ENCODE measurements around the gene C21orf58. TPM values are rescaled to one million over a fixed set of nuclear protein-coding genes. Genes with fewer than 3 reads are reported as not detected.
"Not testable (repeated sequence)": the region's sequence is repeated elsewhere in the genome, so short reads cannot be mapped to it uniquely, and the experiment has no call there.

C21orf58 gene
- polyA plus RNA-seq, 3 donors: 0.89 to 3.8 (median 1.4) TPM

DNA sequence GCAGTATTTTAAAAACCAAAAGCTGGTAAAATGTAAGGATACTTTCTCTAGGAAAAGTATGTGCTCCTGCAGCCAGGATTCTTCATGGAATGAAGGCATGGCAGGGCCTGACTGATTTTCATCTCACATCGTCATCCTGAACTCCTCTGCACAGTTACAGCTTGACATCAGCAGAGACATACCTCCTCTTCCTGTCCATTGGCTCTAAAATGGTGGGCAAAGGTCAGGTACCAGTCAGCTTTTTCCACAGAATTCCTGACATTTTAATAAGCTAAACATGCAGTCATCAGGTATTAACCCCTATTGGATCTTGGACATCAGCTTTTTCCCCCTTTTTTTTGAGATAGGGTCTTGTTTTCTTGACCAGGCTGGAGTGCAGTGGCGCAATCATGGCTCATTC is 6.1 kb upstream of the C21orf58 start:
- WGBS, 3 donors: 91 to 94% (median 94%) methylated on average over 2 of the region's 2 CpGs
- H3K27ac ChIP-seq (ENCODE audit: low read depth, low read length): no peak overlapping the region

DNA sequence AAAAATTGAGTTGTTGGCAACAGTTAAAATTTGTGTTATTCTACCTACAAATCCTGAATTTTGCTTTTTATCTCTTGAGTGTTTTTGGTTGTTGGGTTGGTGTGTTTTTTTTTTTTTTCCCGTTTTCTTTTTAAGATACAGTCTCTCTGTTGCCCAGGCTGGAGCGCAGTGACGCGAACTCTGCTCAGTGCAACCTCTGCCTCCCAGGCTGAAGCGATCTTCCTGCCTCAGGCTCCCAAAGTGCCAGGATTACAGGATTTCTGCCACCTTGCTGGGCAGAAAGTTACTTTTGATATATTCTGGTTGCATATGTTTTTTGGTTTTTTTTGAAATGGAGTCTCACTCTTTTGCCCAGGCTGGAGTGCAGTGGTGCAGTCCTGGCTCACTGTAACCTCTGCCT is 4.5 kb upstream of the C21orf58 start:
- H3K27ac ChIP-seq (ENCODE audit: low read depth, low read length): no peak overlapping the region
- WGBS, 3 donors: 78 to 80% (median 79%) methylated on average over 5 of the region's 5 CpGs

GRCh38 chr21:46327711-46328110 is 4.0 kb upstream of the C21orf58 start:
- WGBS, 3 donors: 69 to 96% (median 80%) methylated on average over 4 of the region's 4 CpGs
- H3K27ac ChIP-seq (ENCODE audit: low read depth, low read length): no peak overlapping the region

GRCh38 chr21:46326110-46326703 is 2.5 kb upstream of the C21orf58 start:
- WGBS, 3 donors: 82 to 95% (median 93%) methylated on average over 15 of the region's 15 CpGs
- H3K27ac ChIP-seq (ENCODE audit: low read depth, low read length): no peak overlapping the region

DNA sequence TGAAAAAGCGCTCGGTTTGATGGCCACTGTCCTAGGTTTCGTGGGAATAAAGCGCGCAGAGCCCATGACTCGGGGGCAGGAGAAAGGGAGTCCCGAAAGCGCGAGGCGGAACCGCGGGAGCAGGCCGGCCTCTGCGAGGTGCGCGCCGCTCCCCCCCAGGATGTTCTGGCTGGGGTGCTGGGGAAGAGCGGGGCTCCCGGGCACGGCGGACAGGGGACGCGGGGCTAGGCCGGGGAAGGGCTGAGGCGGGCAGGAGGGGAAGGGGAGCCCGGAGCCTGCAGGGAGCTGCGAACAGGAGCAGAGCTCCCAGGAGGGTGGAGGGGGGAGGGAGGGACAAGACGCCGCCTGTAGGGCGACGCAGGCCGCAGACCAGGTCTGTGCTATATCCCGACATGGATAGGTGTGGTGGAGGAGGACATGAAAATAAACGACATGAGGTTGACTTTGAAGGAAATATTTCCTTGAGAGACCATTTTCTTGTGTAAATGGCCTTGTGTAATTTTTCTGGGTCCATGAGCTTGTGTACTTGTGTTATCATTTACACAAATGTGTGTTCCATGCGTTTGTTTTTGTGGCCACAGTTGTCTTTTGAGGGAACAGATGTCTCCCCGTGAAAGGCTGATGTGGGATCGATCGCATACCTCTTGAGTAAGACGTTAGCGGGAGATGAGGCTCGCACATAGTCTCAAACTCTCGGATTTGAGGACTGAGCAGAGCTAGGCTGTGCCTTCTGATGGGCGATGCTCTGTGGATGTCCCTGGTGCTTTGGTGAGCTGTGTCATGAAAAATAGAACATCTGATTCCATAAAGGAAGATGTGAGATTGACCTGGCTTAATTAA is 1.6 kb upstream of the C21orf58 start:
- 8 to 10% (median 9%) methylated on average over 42 of the region's 43 CpGs for WGBS, 3 donors
- no peak overlapping the region for H3K27ac ChIP-seq (ENCODE audit: low read depth, low read length)

DNA sequence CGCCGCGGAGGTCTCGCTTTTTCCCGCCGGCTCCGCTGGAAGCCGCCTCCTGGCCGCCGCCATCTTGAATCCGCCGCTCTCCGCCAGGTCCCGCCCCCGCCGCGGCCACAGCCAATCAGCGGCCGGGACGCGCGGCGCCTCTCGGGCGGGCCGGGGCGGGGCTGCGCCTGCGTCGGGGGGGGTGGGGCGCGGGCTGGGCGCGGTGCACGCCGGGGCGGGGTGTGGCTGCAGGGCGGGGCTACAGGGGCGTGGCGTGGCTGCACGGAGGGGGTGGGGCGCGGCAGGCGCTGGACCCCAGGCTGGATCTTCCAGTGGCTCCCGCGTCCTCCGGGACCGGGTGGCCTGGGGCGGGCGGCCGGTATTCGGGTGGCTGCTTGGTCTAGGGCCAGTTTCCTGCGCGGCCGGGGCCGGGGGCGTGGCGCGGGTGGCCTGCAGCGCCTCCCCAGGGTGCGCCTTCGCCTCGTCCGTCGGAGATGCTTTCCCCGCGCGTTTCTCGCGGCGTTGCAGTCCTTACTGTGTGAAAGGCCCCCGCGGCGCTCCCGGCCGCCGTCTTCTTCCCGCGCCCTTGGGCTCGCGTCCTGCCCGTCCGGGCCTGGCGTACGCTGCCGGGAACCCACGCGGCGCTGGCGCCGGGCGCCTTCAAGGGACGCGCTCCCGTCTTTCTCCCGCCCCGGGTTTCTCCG is 861 bp upstream of the C21orf58 start:
- WGBS, 3 donors: 0 to 1% (median 0%) methylated on average over 68 to 97 of the region's 98 CpGs

DNA sequence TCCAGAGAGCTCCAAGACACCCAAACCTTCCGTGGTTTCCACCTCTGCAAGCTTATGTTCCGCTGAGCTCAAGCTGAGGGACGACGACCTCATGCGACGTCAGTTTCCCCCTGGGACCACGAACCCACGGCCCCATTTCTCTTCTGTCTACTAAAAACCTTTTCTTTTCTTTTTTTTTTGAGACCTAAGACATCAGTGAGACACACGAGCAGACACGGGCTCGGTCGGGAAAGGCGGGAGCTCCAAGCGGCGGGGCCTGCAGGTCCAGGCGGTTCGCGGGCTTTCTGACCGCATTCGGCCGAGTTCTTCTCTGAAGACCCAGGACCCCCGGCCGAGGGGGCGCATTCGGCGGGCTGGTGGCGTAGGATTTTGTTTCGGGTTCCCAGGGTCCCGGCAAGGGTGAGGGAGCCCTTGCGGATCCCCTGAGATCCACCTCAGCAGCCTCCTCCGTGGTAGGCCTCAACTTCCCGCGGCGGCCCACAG is 402 bp downstream of the C21orf58 start:
- WGBS, 3 donors: 0 to 1% (median 0%) methylated on average over 34 of the region's 34 CpGs

More for the DNA sequence above, 861 bp upstream of the C21orf58 start:
- no peak overlapping the region for H3K27ac ChIP-seq (ENCODE audit: low read depth, low read length)

DNA sequence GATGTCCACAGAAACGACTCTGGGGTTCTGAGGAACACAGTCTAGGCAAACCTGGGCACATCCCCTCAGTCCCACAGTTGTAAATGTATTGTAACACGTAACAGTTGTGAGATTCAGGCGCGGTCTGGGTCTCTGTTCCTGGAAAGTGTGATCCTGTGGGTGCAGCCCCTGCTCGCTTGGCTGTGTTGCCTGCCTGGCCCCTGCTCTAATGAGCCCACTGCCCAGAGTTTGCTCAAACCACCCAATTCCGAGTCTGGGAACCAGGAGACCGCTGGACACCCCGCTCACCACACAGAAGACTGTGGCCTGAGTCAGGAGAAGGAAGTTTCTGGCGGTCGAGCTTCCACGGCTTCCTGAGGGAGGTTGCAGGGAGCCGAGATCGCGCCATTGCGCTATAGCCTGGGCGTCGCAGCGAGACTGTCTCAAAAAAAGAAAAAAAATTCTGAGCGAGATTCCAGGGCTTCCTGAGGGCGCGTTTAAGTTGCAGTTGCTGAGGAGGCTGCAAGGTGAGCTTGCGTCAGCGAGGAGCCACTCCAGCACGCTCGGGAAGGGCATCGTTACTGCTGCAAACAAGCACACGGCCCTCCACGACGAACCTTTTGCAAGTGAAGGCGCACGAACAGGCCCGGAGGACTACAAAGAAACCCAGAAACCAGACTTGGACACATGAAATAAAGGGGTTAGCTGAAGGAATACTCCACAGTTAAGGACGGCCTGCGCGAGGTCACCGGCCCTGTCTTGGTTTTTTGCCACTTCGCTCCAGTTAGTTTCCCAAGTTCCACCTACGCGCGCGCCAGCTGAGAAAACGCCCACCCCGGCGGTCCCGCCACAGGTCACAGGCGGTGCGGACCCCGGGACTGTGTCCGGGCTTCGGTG is 1.1 kb downstream of the C21orf58 start:
- H3K27ac ChIP-seq (ENCODE audit: low read depth, low read length): no peak overlapping the region
- WGBS, 3 donors: 4 to 7% (median 5%) methylated on average over 50 of the region's 50 CpGs

More for the DNA sequence above, 402 bp downstream of the C21orf58 start:
- H3K27ac ChIP-seq (ENCODE audit: low read depth, low read length): no peak overlapping the region

DNA sequence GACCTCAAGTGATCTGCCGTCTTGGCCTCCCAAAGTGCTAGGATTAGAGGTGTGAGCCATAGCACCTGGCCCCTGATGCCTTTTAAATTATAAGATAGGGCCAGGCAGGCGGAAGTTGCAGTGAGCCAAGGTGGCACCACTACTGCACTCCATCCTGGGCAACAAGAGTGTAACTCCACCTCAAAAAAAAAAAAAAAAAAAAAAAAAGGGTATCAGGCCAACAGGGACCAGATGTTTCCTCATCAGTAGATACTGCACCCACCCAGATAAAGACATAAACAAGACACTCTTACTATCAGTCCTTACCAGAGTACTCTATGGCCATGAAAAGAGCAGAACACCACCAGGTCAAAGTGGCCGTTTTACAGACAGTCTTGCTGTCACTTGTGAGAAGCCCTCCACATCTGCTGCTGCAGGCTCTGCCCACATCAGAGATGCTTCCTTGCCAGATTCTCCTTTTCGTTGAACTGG is 3.3 kb downstream of the C21orf58 start:
- H3K27ac ChIP-seq (ENCODE audit: low read depth, low read length): no peak overlapping the region
- WGBS, 3 donors: 41 to 73% (median 54%) methylated on average over 4 of the region's 4 CpGs

GRCh38 chr21:46319186-46319585 is 4.5 kb downstream of the C21orf58 start:
- no peak overlapping the region for H3K27ac ChIP-seq (ENCODE audit: low read depth, low read length)
- 91 to 92% (median 91%) methylated on average over 7 of the region's 7 CpGs for WGBS, 3 donors

DNA sequence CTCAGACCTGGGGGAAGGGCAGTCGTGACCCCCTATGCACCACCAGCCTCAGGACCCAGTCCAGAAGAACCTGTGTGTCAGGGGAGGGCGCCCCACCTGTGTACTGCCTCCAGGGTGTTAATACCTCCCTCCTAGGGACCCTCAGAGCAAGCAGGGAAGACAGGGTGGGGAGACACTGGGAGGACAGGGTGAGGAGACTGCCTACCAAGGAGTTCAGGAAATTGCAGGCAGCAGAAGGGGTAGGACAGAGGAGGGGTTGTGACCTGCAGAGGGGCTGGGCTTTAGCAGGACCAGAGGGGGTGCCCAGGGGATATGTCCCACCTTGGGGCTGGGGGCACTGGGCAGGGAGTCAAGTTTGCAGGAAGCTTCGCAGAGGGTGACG is 5.2 kb downstream of the C21orf58 start:
- H3K27ac ChIP-seq (ENCODE audit: low read depth, low read length): no peak overlapping the region
- 83 to 86% (median 85%) methylated on average over 4 of the region's 4 CpGs for WGBS, 3 donors

DNA sequence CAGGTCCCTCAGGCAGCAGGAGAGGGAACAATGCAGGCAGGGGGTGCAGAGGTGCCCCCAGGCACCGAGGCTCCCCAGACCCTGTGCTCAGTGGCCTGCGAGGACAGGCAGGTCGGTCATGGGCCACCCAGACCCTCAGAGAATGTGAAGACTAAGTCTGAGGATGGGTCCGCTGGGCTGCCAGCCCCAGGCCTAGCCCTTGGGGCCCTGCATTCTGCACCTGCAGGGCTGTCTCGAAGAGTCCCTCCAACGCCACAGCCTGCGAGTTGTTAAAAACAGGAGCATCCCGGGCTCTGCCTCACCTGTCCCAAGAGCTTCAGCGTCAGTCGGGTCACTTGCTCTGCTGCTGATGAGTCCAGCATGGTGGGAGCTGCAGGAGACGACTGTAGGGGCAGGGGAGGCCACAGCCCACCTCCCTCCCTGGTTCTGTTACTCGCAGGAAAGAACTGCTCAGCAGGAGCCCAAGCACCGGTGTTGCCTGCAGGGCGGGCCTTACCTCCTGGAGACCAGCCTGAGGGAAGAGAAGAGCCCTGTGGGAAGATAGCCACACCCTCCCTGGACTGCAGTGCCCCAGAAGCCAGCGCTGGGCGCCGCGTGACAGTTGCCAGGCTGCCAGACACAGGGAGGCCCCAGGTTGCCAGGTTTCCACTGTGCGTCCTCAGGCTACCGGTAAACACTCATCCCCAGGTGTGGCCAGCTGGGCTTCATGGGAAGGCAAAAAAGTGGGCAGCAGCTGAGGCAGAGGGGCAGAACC is 5.8 kb downstream of the C21orf58 start:
- no peak overlapping the region for H3K27ac ChIP-seq (ENCODE audit: low read depth, low read length)

DNA sequence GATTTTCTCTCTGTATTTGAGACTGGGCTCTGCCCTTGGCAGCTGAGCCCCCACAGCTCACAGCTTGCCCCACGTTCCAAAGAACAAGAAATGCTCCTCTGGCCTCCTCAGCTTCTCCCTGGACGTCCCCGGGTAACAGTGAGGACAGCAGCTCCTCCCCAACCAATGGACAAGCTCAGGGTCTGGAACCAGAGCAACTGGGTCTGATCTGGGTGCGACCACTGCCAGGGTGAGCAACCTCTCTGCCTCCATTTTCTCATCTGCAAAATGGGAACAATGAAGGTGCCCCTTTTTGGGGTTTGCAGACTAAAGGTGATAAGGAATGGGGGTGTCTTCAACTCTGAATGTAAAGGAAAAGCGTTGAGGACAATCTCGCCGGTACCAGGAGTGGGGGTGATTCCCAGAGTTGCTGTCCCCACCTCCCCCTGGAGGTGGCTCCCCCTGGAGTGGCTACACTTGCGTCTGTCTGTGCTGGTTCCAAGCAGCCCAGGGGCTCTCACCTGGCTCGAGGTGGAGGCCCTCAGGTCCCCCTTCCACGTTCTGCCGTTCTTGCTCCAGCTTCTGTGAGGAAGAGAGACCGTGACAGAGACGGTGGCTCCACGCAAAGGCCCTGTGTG is 6.9 kb downstream of the C21orf58 start:
- 92 to 95% (median 93%) methylated on average over 14 of the region's 14 CpGs for WGBS, 3 donors
- no peak overlapping the region for H3K27ac ChIP-seq (ENCODE audit: low read depth, low read length)

More for the DNA sequence above, 5.8 kb downstream of the C21orf58 start:
- WGBS, 3 donors: 78 to 87% (median 86%) methylated on average over 17 to 20 of the region's 20 CpGs

DNA sequence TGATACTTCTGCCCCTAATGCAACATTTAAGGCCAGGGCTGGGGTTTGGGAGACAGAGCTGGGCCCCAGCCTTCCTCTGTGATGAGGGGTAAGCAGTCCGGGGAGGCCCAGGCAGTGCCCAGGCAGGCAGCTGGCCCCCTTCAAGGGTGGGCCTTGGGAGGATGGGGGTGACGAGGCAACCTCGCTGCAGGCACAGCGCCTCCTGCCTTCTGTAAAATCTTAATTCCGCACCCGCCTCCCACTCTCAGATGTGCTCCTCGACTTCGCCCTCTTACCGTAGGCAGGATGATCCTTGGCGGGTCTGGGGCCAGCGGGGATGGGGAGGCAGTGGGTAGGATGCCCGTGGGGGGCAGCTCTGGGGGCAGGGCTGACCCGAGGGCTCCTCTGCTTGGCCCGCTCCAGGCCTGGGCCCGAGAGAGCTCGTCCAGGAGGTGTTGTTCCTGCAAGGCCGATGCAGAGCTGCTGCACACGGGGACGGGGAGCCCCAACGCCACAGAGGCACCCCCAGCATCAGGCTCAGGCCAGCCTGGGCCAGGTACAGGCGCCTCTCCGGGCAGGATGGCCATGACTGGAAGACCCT is 9.1 kb downstream of the C21orf58 start:
- H3K27ac ChIP-seq (ENCODE audit: low read depth, low read length): no peak overlapping the region
- 94 to 96% (median 96%) methylated on average over 21 to 22 of the region's 22 CpGs for WGBS, 3 donors

DNA sequence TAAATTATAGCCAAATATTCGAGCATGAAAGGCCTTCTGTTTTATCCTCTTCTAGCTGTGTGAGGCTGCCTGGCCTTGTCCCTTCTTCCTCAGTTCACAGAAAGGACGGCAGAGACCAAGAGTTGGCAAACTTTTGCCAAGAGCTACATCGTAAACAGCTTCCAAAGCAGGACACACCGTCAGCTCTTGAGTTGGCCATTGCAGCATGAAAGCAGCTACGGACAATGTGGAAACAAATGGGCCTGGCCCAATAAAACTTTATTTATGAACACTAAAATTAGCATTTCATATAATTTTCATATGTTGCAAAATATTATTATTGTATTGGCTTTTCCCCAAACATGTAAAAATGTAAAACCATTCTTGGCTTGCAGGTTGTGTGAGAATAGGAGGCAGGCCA is 10.7 kb downstream of the C21orf58 start:
- WGBS, 3 donors: 95 to 97% (median 96%) methylated on average over 5 of the region's 5 CpGs
- H3K27ac ChIP-seq (ENCODE audit: low read depth, low read length): no peak overlapping the region

DNA sequence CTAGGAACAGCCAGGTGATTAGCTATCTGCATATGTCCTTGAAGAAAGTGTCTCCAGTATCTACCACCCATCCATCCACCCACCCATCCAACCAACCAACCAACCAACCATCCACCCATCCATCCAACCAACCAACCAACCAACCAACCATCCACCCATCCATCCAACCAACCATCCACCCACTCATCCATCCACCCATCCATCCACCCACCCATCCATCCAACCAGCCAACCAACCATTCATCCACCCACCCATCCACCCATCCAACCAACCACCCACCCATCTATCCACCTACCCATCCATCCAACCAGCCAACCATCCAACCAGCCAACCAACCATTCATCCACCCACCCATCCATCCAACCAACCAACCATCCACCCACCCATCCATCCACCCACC is 12.1 kb downstream of the C21orf58 start:
- H3K27ac ChIP-seq (ENCODE audit: low read depth, low read length): no peak overlapping the region

GRCh38 chr21:46310260-46310659 is 13.4 kb downstream of the C21orf58 start:
- not testable (repeated sequence) for H3K27ac ChIP-seq (ENCODE audit: low read depth, low read length)
- WGBS, 3 donors: 98 to 99% (median 99%) methylated on average over 8 of the region's 8 CpGs

Data from adipose tissue (tissue), 3 donors.